ENCODE measurements around the gene PLA2G4B. TPM values are rescaled to one million over a fixed set of nuclear protein-coding genes. Genes with fewer than 3 reads are reported as not detected.

The PLA2G4B gene
- total RNA-seq, 1 donor from 2014 or later = 6.9 TPM

GRCh38 chr15:41832875-41833274 is 5.8 kb upstream of the PLA2G4B start:
- no peak for DNase-seq (ENCODE audit: extremely low spot score, unreplicated experiment)
- Mint-ChIP-seq H3K36me3 (ENCODE audit: unreplicated experiment) (peaks cover 3% of the 10 kb centered on the region), H3K9me3 (ENCODE audit: unreplicated experiment) (no peaks in the 10 kb centered on the region), H3K4me1 (ENCODE audit: unreplicated experiment) (peaks cover 22% of the 10 kb centered on the region), H3K27ac (ENCODE audit: unreplicated experiment) (no peak overlapping the region), H3K27me3 (ENCODE audit: unreplicated experiment) (no peaks in the 10 kb centered on the region), H3K4me3 (ENCODE audit: unreplicated experiment) (no peak overlapping the region)
- TF ChIP-seq CTCF (IDR thresholded peaks at IDR 0.05) = no peak

GRCh38 chr15:41834096-41834495 is 4.6 kb upstream of the PLA2G4B start:
- no peaks in the 10 kb centered on the region for H3K9me3 Mint-ChIP-seq (ENCODE audit: unreplicated experiment)
- peaks cover 15% of the 10 kb centered on the region for H3K4me1 Mint-ChIP-seq (ENCODE audit: unreplicated experiment)
- TF ChIP-seq CTCF (IDR thresholded peaks at IDR 0.05) = no peak
- no peak overlapping the region for H3K4me3 Mint-ChIP-seq (ENCODE audit: unreplicated experiment)
- no peak overlapping the region for H3K27ac Mint-ChIP-seq (ENCODE audit: unreplicated experiment)
- peaks cover 3% of the 10 kb centered on the region for H3K36me3 Mint-ChIP-seq (ENCODE audit: unreplicated experiment)
- no peaks in the 10 kb centered on the region for H3K27me3 Mint-ChIP-seq (ENCODE audit: unreplicated experiment)
- DNase-seq (ENCODE audit: extremely low spot score, unreplicated experiment) = no peak

- no peak overlapping the region for H3K27ac Mint-ChIP-seq (ENCODE audit: unreplicated experiment)
- H3K4me1 Mint-ChIP-seq (ENCODE audit: unreplicated experiment) = peaks cover 15% of the 10 kb centered on the region
- no peak for TF ChIP-seq CTCF (IDR thresholded peaks at IDR 0.05)
- H3K4me3 Mint-ChIP-seq (ENCODE audit: unreplicated experiment) = no peak overlapping the region
- DNase-seq (ENCODE audit: extremely low spot score, unreplicated experiment) = no peak
- peaks cover 3% of the 10 kb centered on the region for H3K36me3 Mint-ChIP-seq (ENCODE audit: unreplicated experiment)
- H3K9me3 Mint-ChIP-seq (ENCODE audit: unreplicated experiment) = no peaks in the 10 kb centered on the region
- no peaks in the 10 kb centered on the region for H3K27me3 Mint-ChIP-seq (ENCODE audit: unreplicated experiment)
These were observed 2.6 kb upstream of the PLA2G4B start for GRCh38 chr15:41836073-41836472.

GRCh38 chr15:41836713-41837454 is 1.8 kb upstream of the PLA2G4B start:
- DNase-seq (ENCODE audit: extremely low spot score, unreplicated experiment) = no peak
- H3K4me1 Mint-ChIP-seq (ENCODE audit: unreplicated experiment) = peaks cover 15% of the 10 kb centered on the region
- no peak for TF ChIP-seq CTCF (IDR thresholded peaks at IDR 0.05)
- peaks cover 3% of the 10 kb centered on the region for H3K36me3 Mint-ChIP-seq (ENCODE audit: unreplicated experiment)
- H3K9me3 Mint-ChIP-seq (ENCODE audit: unreplicated experiment) = no peaks in the 10 kb centered on the region
- H3K27ac Mint-ChIP-seq (ENCODE audit: unreplicated experiment) = no peak overlapping the region
- no peaks in the 10 kb centered on the region for H3K27me3 Mint-ChIP-seq (ENCODE audit: unreplicated experiment)
- H3K4me3 Mint-ChIP-seq (ENCODE audit: unreplicated experiment) = no peak overlapping the region

GRCh38 chr15:41839781-41840491 is 1.3 kb downstream of the PLA2G4B start:
- H3K4me1 Mint-ChIP-seq (ENCODE audit: unreplicated experiment) = peaks cover 15% of the 10 kb centered on the region
- no peaks in the 10 kb centered on the region for H3K27me3 Mint-ChIP-seq (ENCODE audit: unreplicated experiment)
- H3K9me3 Mint-ChIP-seq (ENCODE audit: unreplicated experiment) = no peaks in the 10 kb centered on the region
- no peak for TF ChIP-seq CTCF (IDR thresholded peaks at IDR 0.05)
- no peak overlapping the region for H3K4me3 Mint-ChIP-seq (ENCODE audit: unreplicated experiment)
- H3K36me3 Mint-ChIP-seq (ENCODE audit: unreplicated experiment) = peaks cover 3% of the 10 kb centered on the region
- no peak overlapping the region for H3K27ac Mint-ChIP-seq (ENCODE audit: unreplicated experiment)
- no peak for DNase-seq (ENCODE audit: extremely low spot score, unreplicated experiment)
